Calu3 (cell line): ENCODE measurements around the gene B4GALT1. TPM values are rescaled to one million over a fixed set of nuclear protein-coding genes. Genes with fewer than 3 reads are reported as not detected.

ENCODE experiments used
- BruUV-seq: library from RNA; stranded (reverse); fragments of 400-500 nt; replicated peaks from 2 replicates; lab custom pipeline; 2021; lab: Mats Ljungman, UMichigan
- CTCF ChIA-PET: fragments of 300-600 bp; sonication (Branson Sonifier 250); formaldehyde crosslinking; loops from one replicate; lab custom pipeline; 2022; ENCODE audit warnings: antibody characterized with exemption; lab: Charles Lee
- DNase-seq: peaks from one replicate; pipeline ENCODE4 v3.0.0; 2022
- H3K27ac Mint-ChIP-seq: one replicate; pipeline ENCODE4 v1.8.0; 2022; ENCODE audit warnings: mixed read lengths; ENCODE audit not compliant: unreplicated experiment
- H3K27me3 Mint-ChIP-seq: one replicate; pipeline ENCODE4 v1.8.0; 2022; ENCODE audit warnings: mixed read lengths; ENCODE audit not compliant: unreplicated experiment
- H3K36me3 Mint-ChIP-seq: one replicate; pipeline ENCODE4 v1.8.0; 2022; ENCODE audit warnings: mild to moderate bottlenecking, moderate library complexity, mixed read lengths; ENCODE audit not compliant: insufficient read depth, unreplicated experiment
- H3K4me1 Mint-ChIP-seq: one replicate; pipeline ENCODE4 v1.8.0; 2022; ENCODE audit warnings: mild to moderate bottlenecking, low read depth, mixed read lengths; ENCODE audit not compliant: unreplicated experiment
- H3K4me3 Mint-ChIP-seq: one replicate; pipeline ENCODE4 v1.8.0; 2022; ENCODE audit warnings: mild to moderate bottlenecking, low read depth, moderate library complexity, mixed read lengths; ENCODE audit not compliant: unreplicated experiment
- H3K9me3 Mint-ChIP-seq: one replicate; pipeline ENCODE4 v1.8.0; 2022; ENCODE audit warnings: low read depth, mixed read lengths; ENCODE audit not compliant: unreplicated experiment
- CTCF ChIP-seq: fragments of 200-600 bp; IDR thresholded peaks from one replicate; pipeline ENCODE4 v1.8.0; 2022; ENCODE audit warnings: antibody characterized with exemption; ENCODE audit not compliant: unreplicated experiment
- intact Hi-C: fragments of 100-400 bp; cut with micrococcal nuclease; formaldehyde crosslinking; loops from one replicate; pipeline ENCODE4 v1.10.0; 2022; ENCODE audit not compliant: unreplicated experiment
- total RNA-seq: library from RNA; stranded (reverse); gene quantifications from 2 replicates; pipeline ENCODE4 v1.2.3, GENCODE V29; 2022

The B4GALT1 gene
- total RNA-seq, 1 experiment from 2014 or later: 71.1 TPM

- H3K27me3 Mint-ChIP-seq: no peaks in the 10 kb centered on the region
- no peaks in the 10 kb centered on the region for H3K4me1 Mint-ChIP-seq
Observed at GRCh38 chr9:33065157-33066076, 101.7 kb downstream of the B4GALT1 start.

More at GRCh38 chr9:33065157-33066076, 101.7 kb downstream of the B4GALT1 start:
- Mint-ChIP-seq H3K36me3 (peaks cover 22% of the 10 kb centered on the region), H3K27ac (no peak overlapping the region), H3K4me3 (no peak overlapping the region), H3K9me3 (no peaks in the 10 kb centered on the region)
- intact Hi-C loops: no loop called here
- TF ChIP-seq CTCF: no peak
- CTCF ChIA-PET: no interaction called here
- no TSS peak for BruUV-seq
- DNase-seq: no peak

Other genes with a start within 250 kb of the B4GALT1 start
- gene APTX, start 165.7 kb downstream of the B4GALT1 start, total RNA-seq: 22.7 and 26.6 TPM in 2 replicates
- 186 and 194 TPM in 2 replicates for gene DNAJA1, start 142.1 kb downstream of the B4GALT1 start, total RNA-seq
- 12.3 and 13.4 TPM in 2 replicates for gene SMU1, start 90.7 kb downstream of the B4GALT1 start, total RNA-seq
- not detected in 2 replicates for gene SPINK4, start 72.8 kb upstream of the B4GALT1 start, total RNA-seq
- 35.2 and 46.2 TPM in 2 replicates for gene BAG1, start 97.4 kb upstream of the B4GALT1 start, total RNA-seq
- 49.6 and 63.7 TPM in 2 replicates for gene CHMP5, start 97.7 kb upstream of the B4GALT1 start, total RNA-seq
- 27.3 and 31.1 TPM in 2 replicates for gene NFX1, start 123.2 kb upstream of the B4GALT1 start, total RNA-seq
- 0.35 and 1.2 TPM in 2 replicates for gene AQP7, start 235.2 kb upstream of the B4GALT1 start, total RNA-seq